ENCODE results near the gene UBE2L3.

DNA sequence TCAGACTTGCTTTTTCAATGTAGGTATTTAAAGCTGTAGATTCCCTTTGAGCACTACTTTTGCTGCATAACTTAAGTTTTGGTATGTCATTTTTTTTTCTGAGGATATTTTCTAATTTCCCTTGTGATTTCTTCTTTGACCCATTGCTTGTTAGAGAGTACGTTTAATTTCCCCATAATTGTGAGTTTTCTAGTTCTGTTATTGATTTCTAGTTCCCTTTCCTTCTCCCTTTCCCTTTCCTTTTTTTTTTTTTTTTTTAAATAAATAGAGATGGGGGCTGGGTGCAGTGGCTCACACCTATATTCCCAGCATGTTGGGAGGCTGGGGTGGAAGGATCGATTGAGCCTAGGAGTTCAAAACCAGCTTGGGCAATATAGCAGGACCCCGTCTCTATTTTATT lies 30.8 kb downstream of the UBE2L3 start:
- TF ChIP-seq CTCF (IDR thresholded peaks at IDR 0.05) (no peak), POLR2A (IDR thresholded peaks at IDR 0.05) (no peak)
